Osteocyte (in vitro differentiated cells): ENCODE data around the gene SLC6A13. TPM values are rescaled to one million over a fixed set of nuclear protein-coding genes. Genes with fewer than 3 reads are reported as not detected.

Source experiments
- DNase-seq: peaks from one replicate; pipeline ENCODE4 v3.0.0; 2021; ENCODE audit warnings: mixed read lengths; ENCODE audit not compliant: unreplicated experiment; ENCODE audit errors: extremely low spot score
- H3K27ac Mint-ChIP-seq: one replicate; pipeline ENCODE4 v1.8.0; 2021; ENCODE audit warnings: mild to moderate bottlenecking, mixed read lengths; ENCODE audit not compliant: unreplicated experiment
- H3K27me3 Mint-ChIP-seq: one replicate; pipeline ENCODE4 v1.8.0; 2021; ENCODE audit warnings: mixed read lengths; ENCODE audit not compliant: unreplicated experiment
- H3K36me3 Mint-ChIP-seq: one replicate; pipeline ENCODE4 v1.8.0; 2021; ENCODE audit warnings: mixed read lengths; ENCODE audit not compliant: unreplicated experiment
- H3K4me1 Mint-ChIP-seq: one replicate; pipeline ENCODE4 v1.8.0; 2021; ENCODE audit warnings: mixed read lengths; ENCODE audit not compliant: unreplicated experiment
- H3K4me3 Mint-ChIP-seq: one replicate; pipeline ENCODE4 v1.8.0; 2021; ENCODE audit warnings: mild to moderate bottlenecking, moderate library complexity, mixed read lengths; ENCODE audit not compliant: unreplicated experiment
- H3K9me3 Mint-ChIP-seq: one replicate; pipeline ENCODE4 v1.8.0; 2021; ENCODE audit warnings: mixed read lengths; ENCODE audit not compliant: unreplicated experiment
- CTCF ChIP-seq: fragments of 200-600 bp; sonication (generic); IDR thresholded peaks from 2 replicates; pipeline ENCODE4 v1.5.0; 2021; ENCODE audit warnings: antibody characterized with exemption, mild to moderate bottlenecking, moderate library complexity
- total RNA-seq: library from RNA; stranded (reverse); gene quantifications from 2 replicates; pipeline ENCODE4 v1.2.1, GENCODE V29; 2021

Gene SLC6A13
- total RNA-seq, 1 donor from 2014 or later: 0.43 TPM

- Mint-ChIP-seq H3K4me3 (no peak overlapping the region), H3K4me1 (peaks cover 2% of the 10 kb centered on the region), H3K27me3 (peaks cover 70% of the 10 kb centered on the region), H3K9me3 (no peaks in the 10 kb centered on the region), H3K27ac (no peak overlapping the region), H3K36me3 (no peaks in the 10 kb centered on the region)
- no peak for TF ChIP-seq CTCF
- DNase-seq: no peak
Measured at GRCh38 chr12:215116-215515, 47.5 kb downstream of the SLC6A13 start.

- no peak within 1 kb of the TSS for H3K27ac Mint-ChIP-seq
- no peak for DNase-seq
- TF ChIP-seq CTCF: no peak
- peaks cover 77% of the 10 kb centered on the region for H3K27me3 Mint-ChIP-seq
- H3K4me1 Mint-ChIP-seq: peaks cover 2% of the 10 kb centered on the region
- no peaks in the 10 kb centered on the region for H3K36me3 Mint-ChIP-seq
- no peak within 1 kb of the TSS for H3K4me3 Mint-ChIP-seq
- no peaks in the 10 kb centered on the region for H3K9me3 Mint-ChIP-seq
Measured at GRCh38 chr12:214003-214741, 48.5 kb downstream of the SLC6A13 start, which contains the start of gene SLC6A12. Gene SLC6A12 (minus strand): TSS chr12:214157. CDS start chr12:209986, 4,171 bp downstream.

GRCh38 chr12:213527-213932, 49.1 kb downstream of the SLC6A13 start:
- H3K27ac Mint-ChIP-seq: no peak overlapping the region
- H3K27me3 Mint-ChIP-seq: peaks cover 78% of the 10 kb centered on the region
- peaks cover 2% of the 10 kb centered on the region for H3K4me1 Mint-ChIP-seq
- TF ChIP-seq CTCF: no peak
- no peak for DNase-seq
- H3K4me3 Mint-ChIP-seq: no peak overlapping the region
- no peaks in the 10 kb centered on the region for H3K36me3 Mint-ChIP-seq
- H3K9me3 Mint-ChIP-seq: no peaks in the 10 kb centered on the region

- no peak overlapping the region for H3K27ac Mint-ChIP-seq
Measured at GRCh38 chr12:212715-213526, 49.7 kb downstream of the SLC6A13 start.

More at GRCh38 chr12:212715-213526, 49.7 kb downstream of the SLC6A13 start:
- H3K4me3 Mint-ChIP-seq: no peak overlapping the region
- H3K36me3 Mint-ChIP-seq: no peaks in the 10 kb centered on the region
- H3K4me1 Mint-ChIP-seq: peaks cover 2% of the 10 kb centered on the region
- TF ChIP-seq CTCF: no peak
- no peaks in the 10 kb centered on the region for H3K9me3 Mint-ChIP-seq
- H3K27me3 Mint-ChIP-seq: peaks cover 82% of the 10 kb centered on the region
- DNase-seq: no peak
